ENCODE data around the gene CRIP2.
A peak's percentile ranks its signal among the peaks of the same experiment; 100 is the strongest.

The CRIP2 gene

GRCh38 chr14:105487986-105488777 is 13.6 kb downstream of the CRIP2 start:
- no peak for DNase-seq (ENCODE audit: low read depth in 2 of 2)

DNA sequence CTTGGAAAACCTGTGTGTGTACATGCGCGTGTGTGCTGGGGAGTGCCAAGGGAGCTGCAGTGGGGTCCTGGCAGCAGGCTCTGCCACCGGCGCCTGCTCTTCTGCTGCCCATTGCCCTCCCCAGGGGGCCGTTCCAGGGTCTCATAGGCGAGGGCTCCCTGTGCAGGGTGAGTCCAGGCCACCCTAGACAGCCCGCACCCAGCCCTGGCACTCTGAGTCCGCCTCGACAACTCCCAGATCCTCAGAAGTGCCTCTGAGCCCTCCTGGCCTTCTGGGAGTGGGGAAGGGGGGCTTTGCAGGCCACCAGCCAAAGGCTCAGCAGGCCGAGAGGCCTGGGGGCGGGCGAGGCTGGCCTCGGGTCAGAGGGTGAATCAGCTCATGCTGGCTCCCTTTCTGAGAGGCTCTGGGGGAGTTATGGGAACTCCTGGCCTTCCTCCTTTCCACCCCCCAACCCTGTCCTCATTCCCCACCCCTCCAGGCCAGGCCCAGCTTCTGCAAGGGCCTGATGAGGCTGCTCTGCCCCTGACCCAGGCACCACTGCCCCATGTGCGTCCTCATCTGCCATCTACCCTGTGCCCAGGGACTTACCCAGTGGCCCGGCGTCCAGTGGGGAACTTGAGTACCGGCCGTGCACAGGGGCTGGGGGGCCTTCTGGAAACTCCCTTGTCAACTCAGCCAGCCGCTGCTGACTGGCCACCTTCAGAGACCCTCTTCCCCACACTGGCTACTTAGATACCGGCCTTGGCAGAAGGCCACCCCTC is 14.3 kb downstream of the CRIP2 start:
- DNase-seq (ENCODE audit: low read depth in 2 of 2) = no peak

GRCh38 chr14:105489542-105490266 is 15.1 kb downstream of the CRIP2 start:
- DNase-seq (ENCODE audit: low read depth in 2 of 2) = peak; percentile 70 to 77

- no peak for DNase-seq (ENCODE audit: low read depth in 2 of 2)
Measured at GRCh38 chr14:105490267-105490571, 15.6 kb downstream of the CRIP2 start.

GRCh38 chr14:105490572-105491365 is 16.1 kb downstream of the CRIP2 start, which contains the start of gene TEDC1:
TEDC1 (plus strand) TSS chr14:105491246; CDS start chr14:105491376, 130 bp downstream.
- DNase-seq (ENCODE audit: low read depth in 2 of 2) = peak; percentile 97

- peak; percentile 61 to 75 for DNase-seq (ENCODE audit: low read depth in 2 of 2)
Measured at GRCh38 chr14:105491366-105491973, 16.8 kb downstream of the CRIP2 start.

GRCh38 chr14:105492031-105492970 is 17.7 kb downstream of the CRIP2 start:
- no peak for DNase-seq (ENCODE audit: low read depth in 2 of 2)

GRCh38 chr14:105492971-105493871 is 18.6 kb downstream of the CRIP2 start:
- no peak for DNase-seq (ENCODE audit: low read depth in 2 of 2)

- no peak for DNase-seq (ENCODE audit: low read depth in 2 of 2)
Measured at GRCh38 chr14:105493921-105494605, 19.4 kb downstream of the CRIP2 start.

DNA sequence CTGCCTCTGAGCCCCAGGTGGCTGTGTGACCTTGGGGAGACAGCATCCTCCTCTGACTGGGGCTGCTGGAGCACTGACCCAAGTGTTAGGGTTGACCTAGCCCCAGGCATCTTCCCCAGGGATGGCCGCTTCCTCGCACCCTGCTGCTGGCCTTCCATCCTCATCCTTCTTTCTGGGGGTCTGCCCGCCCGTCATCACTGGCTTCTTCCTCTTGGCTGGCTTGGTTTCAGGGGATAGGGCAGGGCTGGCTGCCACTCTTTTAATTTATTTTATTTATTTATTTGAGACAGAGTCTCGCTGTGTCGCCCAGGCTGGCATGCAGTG is 19.9 kb downstream of the CRIP2 start:
- no peak for DNase-seq (ENCODE audit: low read depth in 2 of 2)

DNA sequence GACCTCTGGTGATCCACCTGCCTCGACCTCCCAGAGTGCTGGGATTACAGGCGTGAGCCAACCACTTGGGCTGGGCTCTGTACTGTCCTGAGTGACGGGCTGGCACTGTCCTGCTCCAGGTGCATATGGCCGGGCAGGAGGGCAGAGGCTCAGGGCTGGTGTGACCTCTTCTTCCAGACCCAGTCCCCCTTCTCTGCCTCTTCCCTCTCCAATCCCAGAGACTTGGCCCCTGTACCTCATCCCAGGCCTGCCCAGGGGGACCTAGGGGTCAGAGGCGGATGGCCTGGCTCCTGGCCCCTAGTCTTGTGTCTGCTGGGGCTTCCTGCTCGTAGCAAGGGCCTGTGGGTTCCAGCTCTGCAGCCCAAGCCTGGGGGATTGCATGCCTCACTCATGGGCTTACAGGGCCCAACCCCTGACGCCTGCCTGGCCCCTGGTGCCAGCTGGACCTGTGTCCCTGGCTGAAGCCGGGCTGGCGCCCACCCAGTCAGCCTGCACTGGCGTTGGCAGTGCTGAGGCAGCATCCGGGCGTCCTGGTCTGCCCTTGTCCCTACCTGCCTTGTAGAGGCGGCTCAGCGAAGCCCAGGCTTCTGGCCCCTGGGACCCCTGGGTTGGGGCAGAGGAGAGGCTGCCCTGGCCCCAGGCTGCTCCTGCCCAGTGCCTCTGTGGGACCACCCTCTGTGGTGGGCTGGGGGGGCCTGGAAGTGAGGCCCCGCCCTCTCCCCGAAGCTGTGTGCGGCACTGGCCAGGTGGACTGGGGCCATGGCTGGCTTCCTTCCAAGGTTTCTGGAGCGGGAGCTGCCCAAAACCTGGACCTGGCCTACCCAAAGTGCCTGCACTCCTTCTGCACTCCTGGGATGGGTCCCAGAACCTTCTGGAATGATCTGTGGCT is 20.7 kb downstream of the CRIP2 start:
- no peak for DNase-seq (ENCODE audit: low read depth in 2 of 2)

DNA sequence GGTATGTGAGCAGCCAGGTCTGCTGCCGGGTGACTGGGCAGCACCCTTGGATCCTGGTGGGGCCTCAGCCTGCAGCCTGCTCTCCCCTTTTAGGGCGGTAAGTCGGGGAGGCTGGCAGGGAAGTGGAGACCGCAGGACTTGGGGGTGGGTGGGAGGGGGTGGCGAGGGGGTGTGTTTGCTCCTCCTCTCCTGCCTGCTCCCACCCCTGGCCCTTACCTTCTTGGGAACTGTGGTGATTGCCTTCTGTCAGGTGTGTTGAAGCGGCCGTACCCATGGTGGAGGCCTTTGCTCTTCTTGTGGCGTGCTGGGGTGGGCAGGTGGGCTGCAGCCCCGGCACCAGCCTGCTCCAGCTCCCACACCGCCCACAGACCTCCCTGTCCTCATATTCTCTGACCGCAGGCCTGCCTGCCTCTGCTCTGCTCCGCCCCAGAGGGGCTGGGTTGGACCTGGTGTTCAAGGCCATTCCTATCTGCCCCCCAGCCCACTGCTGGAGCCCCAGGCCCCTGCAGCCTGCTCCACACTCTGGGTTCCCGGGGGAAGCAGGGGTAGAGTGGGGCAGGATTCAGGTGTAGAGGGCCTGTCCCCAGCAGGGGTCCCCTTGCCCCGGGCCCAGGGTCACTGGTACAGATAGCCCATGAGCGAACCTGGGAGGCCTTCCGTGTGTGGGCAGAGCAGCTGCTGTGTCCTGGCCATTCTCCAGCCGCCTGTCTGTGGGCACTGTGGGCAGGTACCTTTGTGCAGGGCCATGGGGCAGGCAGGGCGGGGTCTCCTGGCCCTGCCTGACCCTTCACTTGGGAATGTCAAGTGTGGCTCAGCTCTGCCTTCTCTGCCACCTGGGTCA is 21.6 kb downstream of the CRIP2 start:
- DNase-seq (ENCODE audit: low read depth in 2 of 2) = no peak

DNA sequence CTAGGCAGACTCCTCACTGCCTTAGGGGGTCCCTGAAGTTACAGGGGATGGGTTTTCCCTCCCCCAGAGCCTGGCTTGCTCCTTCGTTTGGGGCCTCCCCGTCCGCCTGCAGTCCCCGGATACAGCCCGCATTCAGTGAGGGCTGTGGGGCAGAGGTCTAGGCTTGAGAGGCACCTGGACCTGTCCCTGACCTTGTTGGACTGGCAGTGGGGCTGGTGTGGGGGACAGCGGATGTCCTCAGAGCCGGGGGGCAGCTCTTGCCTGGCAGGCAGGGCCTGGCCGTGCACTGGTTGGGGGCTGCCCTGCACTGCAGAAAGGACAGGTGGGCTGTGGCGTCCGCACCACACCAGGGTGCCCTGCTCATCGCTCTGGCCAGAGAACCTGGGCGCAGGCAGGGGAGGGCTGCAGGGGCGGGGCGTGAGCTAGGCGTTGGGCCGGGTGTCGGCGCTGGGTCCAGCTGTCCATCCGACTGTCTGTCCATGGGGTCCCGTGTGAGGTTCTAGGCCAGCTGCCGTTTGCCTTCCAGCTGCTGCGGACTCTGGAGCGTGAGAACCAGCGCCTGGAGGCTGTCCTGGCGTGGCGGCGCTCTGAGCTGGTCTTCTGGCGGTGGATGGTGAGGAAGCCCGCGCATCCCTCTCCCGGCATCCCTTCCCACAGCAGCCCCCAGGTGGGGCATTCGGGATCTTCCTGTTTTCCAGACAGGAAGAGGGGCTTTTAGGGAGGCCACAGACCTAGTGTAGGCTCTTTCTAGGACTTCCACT is 22.4 kb downstream of the CRIP2 start:
- no peak for DNase-seq (ENCODE audit: low read depth in 2 of 2)

GRCh38 chr14:105497671-105498429 is 23.2 kb downstream of the CRIP2 start:
- no peak for DNase-seq (ENCODE audit: low read depth in 2 of 2)
